HepG2 (cell line): ENCODE measurements around the gene ZFP36L2. TPM values are rescaled to one million over a fixed set of nuclear protein-coding genes. Genes with fewer than 3 reads are reported as not detected.

ENCODE experiments used
- ATAC-seq: fragments of 200-7000 bp; cut with Tn5 transposase; 3 replicates; pipeline ENCODE4 v1.9.1; 2020; ENCODE audit warnings: mild to moderate bottlenecking, moderate library complexity
- BruUV-seq: library from RNA; stranded (reverse); fragments of 400-500 nt; replicated peaks from 2 replicates; lab custom pipeline; 2021; lab: Mats Ljungman, UMichigan
- CTCF ChIA-PET: fragments of 300-600 bp; formaldehyde crosslinking; extraction: SDS; loops from one replicate; lab custom pipeline; 2021; ENCODE audit warnings: low total read pairs, inconsistent platforms, low intra/inter-chr PET ratio; lab: Yijun Ruan, JAX
- POLR2A ChIA-PET: fragments of 350-600 bp; sonication (Branson Sonifier 250); formaldehyde crosslinking; loops from one replicate; lab custom pipeline; 2020; ENCODE audit warnings: antibody characterized with exemption, inconsistent platforms; lab: Yijun Ruan, JAX
- DNase-seq: peaks from one replicate; pipeline ENCODE4 v3.0.0-alpha.2; 2015; ENCODE audit warnings: low spot score
- FAIRE-seq: peaks from 3 replicates; lab custom pipeline; 2011; peaks lifted over from hg19 to GRCh38; lab: Jason Lieb, UNC
- H2AFZ ChIP-seq: one replicate; pipeline ENCODE4 v1.6.1; 2011; ENCODE audit warnings: low read length, inconsistent platforms
- H3K27ac ChIP-seq: fragments of 300-600 bp; 3 replicates; pipeline ENCODE4 v1.8.0; 2011; ENCODE audit warnings: mixed run types, mild to moderate bottlenecking, mixed read lengths, low read length, inconsistent platforms; ENCODE audit not compliant: insufficient read depth; ENCODE audit errors: extremely low read length
- H3K27me3 ChIP-seq, 2 experiments: fragments of 200-600 bp in 1 of 2; 2 replicates in 1 of 2; 3 replicates in 1 of 2; pipeline versions ENCODE4 v1.6.0 to v1.8.0; 2011; ENCODE audit warnings: low read length in 2 of 2, mild to moderate bottlenecking in 2 of 2, moderate library complexity in 2 of 2, inconsistent platforms in 1 of 2; ENCODE audit not compliant: insufficient read depth in 2 of 2, control insufficient read depth in 1 of 2
- H3K36me3 ChIP-seq, 2 experiments: fragments of 200-600 bp in 1 of 2; replicated peaks in 1 of 2; 2 replicates in 1 of 2; 3 replicates in 1 of 2; pipeline versions ENCODE4 v1.5.1 to v1.8.0; 2011; ENCODE audit warnings: low read length in 2 of 2, inconsistent platforms in 1 of 2; ENCODE audit not compliant: insufficient read depth in 2 of 2, control insufficient read depth in 1 of 2
- H3K4me1 ChIP-seq: 2 replicates; pipeline ENCODE4 v1.5.1; 2012; ENCODE audit warnings: low read length, inconsistent platforms; ENCODE audit not compliant: insufficient read depth
- H3K4me2 ChIP-seq: 2 replicates; pipeline ENCODE4 v1.6.0; 2011; ENCODE audit warnings: low read depth, low read length, inconsistent platforms
- H3K4me3 ChIP-seq, 3 experiments: fragments of 200-600 bp in 1 of 3; sonication (generic), shearing (Covaris generic) in 1 of 3; replicated peaks in 1 of 3; 2 replicates each; pipeline ENCODE4 v1.5.1; 2011 to 2016; ENCODE audit warnings: low read length in 3 of 3, inconsistent platforms in 2 of 3, low read depth in 2 of 3, mild to moderate bottlenecking in 2 of 3, control low read depth in 1 of 3, mixed read lengths in 1 of 3; ENCODE audit not compliant: insufficient read depth in 1 of 3
- H3K79me2 ChIP-seq: one replicate; pipeline ENCODE4 v1.6.1; 2011; ENCODE audit warnings: low read length, inconsistent platforms; ENCODE audit not compliant: insufficient read depth
- H3K9ac ChIP-seq: 2 replicates; pipeline ENCODE4 v1.6.0; 2011; ENCODE audit warnings: mild to moderate bottlenecking, low read depth, low read length, inconsistent platforms; ENCODE audit not compliant: insufficient read depth
- H3K9me3 ChIP-seq: 2 replicates; pipeline ENCODE4 v1.5.1; 2012; ENCODE audit warnings: mild to moderate bottlenecking, low read length
- H4K20me1 ChIP-seq: 2 replicates; pipeline ENCODE4 v1.6.0; 2011; ENCODE audit warnings: inconsistent platforms, mild to moderate bottlenecking, low read length, moderate library complexity; ENCODE audit not compliant: insufficient read depth
- AHR ChIP-seq: IDR thresholded peaks from 2 replicates; pipeline ENCODE4 v1.6.1; 2018; ENCODE audit warnings: missing genetic modification reagents, missing compliant biosample characterization
- ATRX ChIP-seq: sonication (generic); formaldehyde crosslinking; IDR thresholded peaks from 2 replicates; pipeline ENCODE4 v1.4.0; 2020; ENCODE audit warnings: missing genetic modification reagents, borderline replicate concordance
- CREM ChIP-seq, 2 experiments: sonication (generic) in 1 of 2; formaldehyde crosslinking in 1 of 2; IDR thresholded peaks; 2 replicates each; pipeline versions ENCODE4 v1.4.0 to v1.6.1; 2016 to 2020; ENCODE audit warnings: antibody characterized with exemption in 1 of 2, mild to moderate bottlenecking in 1 of 2, missing genetic modification reagents in 1 of 2
- FOXA1 ChIP-seq, 2 experiments: fragments of 450-650 bp in 1 of 2; sonication (generic) in 1 of 2; formaldehyde crosslinking in 1 of 2; IDR thresholded peaks; 2 replicates each; pipeline versions ENCODE4 v1.4.0 to v1.6.1; 2016 to 2020; ENCODE audit warnings: missing genetic modification reagents in 1 of 2
- GLI4 ChIP-seq: sonication (generic); formaldehyde crosslinking; IDR thresholded peaks from 2 replicates; pipeline ENCODE4 v1.5.1; 2020; ENCODE audit warnings: missing genetic modification reagents, mild to moderate bottlenecking, moderate library complexity, borderline replicate concordance
- PCBP1 ChIP-seq: fragments of 200-400 bp; formaldehyde crosslinking; IDR thresholded peaks from 2 replicates; pipeline ENCODE4 v1.6.1; 2017; ENCODE audit warnings: mild to moderate bottlenecking, low read depth, low read length, borderline replicate concordance
- TGIF2 ChIP-seq: IDR thresholded peaks from 2 replicates; pipeline ENCODE4 v1.6.1; 2016; ENCODE audit warnings: control low read depth, missing compliant biosample characterization
- ZBTB21 ChIP-seq: sonication (generic); formaldehyde crosslinking; IDR thresholded peaks from 2 replicates; pipeline ENCODE4 v1.4.0; 2020; ENCODE audit warnings: missing genetic modification reagents
- ZBTB37 ChIP-seq: sonication (generic); formaldehyde crosslinking; IDR thresholded peaks from 2 replicates; pipeline ENCODE4 v1.4.0; 2020; ENCODE audit warnings: mild to moderate bottlenecking, missing genetic modification reagents
- ZBTB8A ChIP-seq: sonication (generic); formaldehyde crosslinking; IDR thresholded peaks from 2 replicates; pipeline ENCODE4 v1.4.0; 2020; ENCODE audit warnings: mild to moderate bottlenecking, low read depth, missing genetic modification reagents, borderline replicate concordance
- ZFP36L2 ChIP-seq: sonication (generic); formaldehyde crosslinking; IDR thresholded peaks from 2 replicates; pipeline ENCODE4 v1.4.0; 2020; ENCODE audit warnings: missing genetic modification reagents
- ZFP62 ChIP-seq: sonication (generic); formaldehyde crosslinking; IDR thresholded peaks from 2 replicates; pipeline ENCODE4 v1.4.0; 2020; ENCODE audit warnings: missing genetic modification reagents
- ZNF33B ChIP-seq: sonication (generic); formaldehyde crosslinking; IDR thresholded peaks from 2 replicates; pipeline ENCODE4 v1.5.1; 2020; ENCODE audit warnings: mild to moderate bottlenecking, missing genetic modification reagents
- ZNF773 ChIP-seq: sonication (generic); formaldehyde crosslinking; IDR thresholded peaks from 2 replicates; pipeline ENCODE4 v1.4.0; 2020; ENCODE audit warnings: missing genetic modification reagents, borderline replicate concordance
- ZNF816 ChIP-seq: sonication (generic); formaldehyde crosslinking; IDR thresholded peaks from 2 replicates; pipeline ENCODE4 v1.8.0; 2022; ENCODE audit warnings: missing genetic modification reagents, mild to moderate bottlenecking, borderline replicate concordance
- WGBS: methylation state at CpG from one replicate; pipeline ENCODE4 v1.1.6; 2017; ENCODE audit warnings: low lambda C conversion rate; 5-methylcytosine and 5-hydroxymethylcytosine counted together
- in situ Hi-C: cut with HindIII; loops from 2 replicates; pipeline ENCODE4 v1.10.0; 2017; ENCODE audit warnings: low pct_unique_long_range_greater_than_20kb; ENCODE audit not compliant: extremely low pct_ligation_motif_present
- intact Hi-C: fragments of 100-400 bp; cut with micrococcal nuclease; formaldehyde crosslinking; loops from one replicate; pipeline ENCODE4 v1.10.0; 2022; ENCODE audit not compliant: unreplicated experiment
- polyA plus RNA-seq, 8 experiments: library from polyadenylated mRNA; depleted of rRNA in 3 of 8; stranded (reverse) in 7 of 8; unstranded in 1 of 8; fragments of >200 nt; fragmentation: Illumina TruSeq in 4 of 8; extraction: Trizol in 4 of 8; gene quantifications; 2 replicates each; pipeline versions ENCODE4 v1.2.1 to v1.2.3, GENCODE V29; 2011 to 2016; ENCODE audit warnings: low read depth in 4 of 8, missing spikeins in 1 of 8, mixed read lengths in 1 of 8; ENCODE audit not compliant: insufficient read depth in 1 of 8
- total RNA-seq, 5 experiments: library from RNA; depleted of rRNA; stranded (reverse); fragments of >200 nt; fragmentation: Illumina TruSeq; extraction: Trizol; gene quantifications; 2 replicates each; pipeline ENCODE4 v1.2.3, GENCODE V29; 2016; ENCODE audit warnings: low read depth in 1 of 5
- TF ChIP-seq, protein P1 (sequence below): sonication (generic); formaldehyde crosslinking; IDR thresholded peaks from 2 replicates; pipeline ENCODE4 v1.4.0; 2020; ENCODE audit warnings: missing genetic modification reagents, borderline replicate concordance
- TF ChIP-seq, protein P2 (sequence below): sonication (generic); formaldehyde crosslinking; IDR thresholded peaks from 2 replicates; pipeline ENCODE4 v1.8.0; 2022; ENCODE audit warnings: mild to moderate bottlenecking, missing genetic modification reagents

The ZFP36L2 gene
- total and polyA plus RNA-seq, 2 of the 13 experiments (the other 11 are each of a cell fraction or from before 2014, with no cell fraction given): 11.2 to 21.8 TPM

DNA sequence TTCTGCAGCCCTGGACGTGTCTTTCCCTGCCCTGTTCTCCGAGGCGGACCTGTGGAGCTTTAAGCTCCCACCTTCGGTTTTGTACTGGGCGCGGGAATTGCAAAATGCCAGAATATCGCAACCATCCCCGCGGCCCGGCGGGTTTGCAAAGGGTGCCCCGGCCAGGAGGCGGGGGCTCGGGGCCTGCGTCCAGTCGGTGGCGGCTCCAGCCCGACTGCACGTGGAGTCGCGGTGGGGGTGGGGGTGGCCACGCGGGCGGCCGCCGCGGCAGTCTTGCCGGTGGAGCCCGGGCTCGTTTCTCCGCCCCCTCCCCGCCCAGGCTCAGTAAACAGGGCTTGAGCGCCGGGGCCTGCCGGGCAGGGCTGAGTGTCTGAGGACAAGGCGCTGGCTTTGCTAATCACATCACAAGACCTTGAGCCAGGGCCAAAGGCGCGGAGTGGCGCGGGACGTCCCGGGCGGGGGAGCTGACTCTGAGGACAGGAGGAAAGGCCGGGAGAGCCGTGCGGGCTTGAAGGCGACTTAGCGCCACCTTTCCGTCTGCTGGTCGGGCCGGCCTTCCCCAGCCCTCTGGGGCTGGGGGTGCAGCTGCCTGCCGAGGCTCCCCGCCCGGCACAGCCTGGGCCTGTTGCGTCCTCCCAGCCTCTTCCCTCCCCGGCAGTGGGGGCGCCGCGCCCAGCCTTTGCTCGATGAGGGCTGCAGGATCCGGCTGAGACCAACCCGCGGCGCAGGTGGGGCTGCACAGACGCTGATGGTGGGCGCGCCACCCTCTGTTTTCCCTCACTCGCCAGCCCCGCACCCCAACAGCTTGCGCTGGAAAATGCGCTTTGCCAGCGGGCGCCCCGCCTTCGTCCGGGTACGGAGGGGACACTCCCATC lies 786 bp upstream of the ZFP36L2 start:
- CTCF ChIA-PET: interaction anchor here (1.2 to 4.9 kb wide), 4 partner anchors 65 to 100 kb away, joined by 3 to 34 read pairs (median 5); no protein-coding TSS in a partner anchor
- in situ Hi-C loops: loop anchor here (5.0 to 10.0 kb wide), 6 partner anchors 62 to 400 kb away; no protein-coding TSS in a partner anchor
- Histone ChIP-seq H3K9ac (peak overlapping the region; percentile 96), H3K4me2 (peak overlapping the region; percentile 91), H3K4me3 (peak overlapping the region; percentile 64 to 89 (median 79)), H2AFZ (no peak overlapping the region), H3K4me1 (peaks cover 54% of the 10 kb centered on the region), H3K9me3 (no peaks in the 10 kb centered on the region), H3K27me3 (no peaks in the 10 kb centered on the region), H3K79me2 (peaks cover 42% of the 10 kb centered on the region), H3K36me3 (peaks cover 3 to 21% of the 10 kb centered on the region in 2 experiments), H3K27ac (peak overlapping the region; percentile 95), H4K20me1 (peaks cover 37% of the 10 kb centered on the region)
- DNase-seq (peak; percentile 93), ATAC-seq (peak; percentile 72), FAIRE-seq (no peak)
- TSS peak; percentile 65 for BruUV-seq
- POLR2A ChIA-PET: interaction anchor here (0.7 to 13.7 kb wide), 81 partner anchors 8 to 435 kb away, joined by 3 to 324 read pairs (median 6); partner anchors contain the start of gene HAAO
- intact Hi-C loops: loop anchor here (1.0 to 5.0 kb wide), 5 partner anchors 96 to 316 kb away; no protein-coding TSS in a partner anchor
- under 1% methylated on average over 42 of the region's 77 CpGs for WGBS
- TF ChIP-seq AHR (CRISPR knock-in tag) (0 out of 2 replicates have a peak, but pooled peaks have one; percentile 47), ZFP36L2 (no peak), CREM (IDR thresholded peaks at IDR 0.05) (peak; percentile 42; the same call in 1 of the 2 replicates), CREM (CRISPR knock-in tag; IDR thresholded peaks at IDR 0.05) (no peak), FOXA1 (IDR thresholded peaks at IDR 0.05) (no peak), FOXA1 (CRISPR knock-in tag; IDR thresholded peaks at IDR 0.05) (peak; percentile 99), ZNF773 (peak; percentile 74; the same call in 1 of the 2 replicates), ZNF33B (CRISPR knock-in tag) (no peak), ZNF816 (CRISPR knock-in tag) (peak; percentile 90), GLI4 (CRISPR knock-in tag) (peak; percentile 62), ZFP62 (no peak; the same call in 1 of the 2 replicates), ZBTB8A (CRISPR knock-in tag) (no peak), TGIF2 (no peak; the same call in none of the 2 replicates), ATRX (CRISPR knock-in tag) (no peak), ZBTB21 (CRISPR knock-in tag) (no peak), ZBTB37 (CRISPR knock-in tag) (no peak), PCBP1 (peak; percentile 81; the same call in 1 of the 2 replicates)
- TF ChIP-seq, protein P1, sequence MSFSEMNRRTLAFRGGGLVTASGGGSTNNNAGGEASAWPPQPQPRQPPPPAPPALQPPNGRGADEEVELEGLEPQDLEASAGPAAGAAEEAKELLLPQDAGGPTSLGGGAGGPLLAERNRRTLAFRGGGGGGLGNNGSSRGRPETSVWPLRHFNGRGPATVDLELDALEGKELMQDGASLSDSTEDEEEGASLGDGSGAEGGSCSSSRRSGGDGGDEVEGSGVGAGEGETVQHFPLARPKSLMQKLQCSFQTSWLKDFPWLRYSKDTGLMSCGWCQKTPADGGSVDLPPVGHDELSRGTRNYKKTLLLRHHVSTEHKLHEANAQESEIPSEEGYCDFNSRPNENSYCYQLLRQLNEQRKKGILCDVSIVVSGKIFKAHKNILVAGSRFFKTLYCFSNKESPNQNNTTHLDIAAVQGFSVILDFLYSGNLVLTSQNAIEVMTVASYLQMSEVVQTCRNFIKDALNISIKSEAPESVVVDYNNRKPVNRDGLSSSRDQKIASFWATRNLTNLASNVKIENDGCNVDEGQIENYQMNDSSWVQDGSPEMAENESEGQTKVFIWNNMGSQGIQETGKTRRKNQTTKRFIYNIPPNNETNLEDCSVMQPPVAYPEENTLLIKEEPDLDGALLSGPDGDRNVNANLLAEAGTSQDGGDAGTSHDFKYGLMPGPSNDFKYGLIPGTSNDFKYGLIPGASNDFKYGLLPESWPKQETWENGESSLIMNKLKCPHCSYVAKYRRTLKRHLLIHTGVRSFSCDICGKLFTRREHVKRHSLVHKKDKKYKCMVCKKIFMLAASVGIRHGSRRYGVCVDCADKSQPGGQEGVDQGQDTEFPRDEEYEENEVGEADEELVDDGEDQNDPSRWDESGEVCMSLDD (CRISPR knock-in tag): peak; percentile 97
- TF ChIP-seq, protein P2, sequence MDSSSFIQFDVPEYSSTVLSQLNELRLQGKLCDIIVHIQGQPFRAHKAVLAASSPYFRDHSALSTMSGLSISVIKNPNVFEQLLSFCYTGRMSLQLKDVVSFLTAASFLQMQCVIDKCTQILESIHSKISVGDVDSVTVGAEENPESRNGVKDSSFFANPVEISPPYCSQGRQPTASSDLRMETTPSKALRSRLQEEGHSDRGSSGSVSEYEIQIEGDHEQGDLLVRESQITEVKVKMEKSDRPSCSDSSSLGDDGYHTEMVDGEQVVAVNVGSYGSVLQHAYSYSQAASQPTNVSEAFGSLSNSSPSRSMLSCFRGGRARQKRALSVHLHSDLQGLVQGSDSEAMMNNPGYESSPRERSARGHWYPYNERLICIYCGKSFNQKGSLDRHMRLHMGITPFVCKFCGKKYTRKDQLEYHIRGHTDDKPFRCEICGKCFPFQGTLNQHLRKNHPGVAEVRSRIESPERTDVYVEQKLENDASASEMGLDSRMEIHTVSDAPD (CRISPR knock-in tag): peak; percentile 73; the same call in 1 of the 2 replicates
